ENCODE results near the gene RAB3C. TPM values are rescaled to one million over a fixed set of nuclear protein-coding genes. Genes with fewer than 3 reads are reported as not detected.

RAB3C gene
- not detected in 5 replicates for total RNA-seq (2022; extraction: Qiagen RNA extraction)

GRCh38 chr5:58582803-58583491 is at the start of gene RAB3C:
TSS of gene RAB3C (plus strand) at chr5:58583075. CDS start at chr5:58583209, 134 bp downstream.

Other genes starting within 250 kb of the RAB3C start
- gene PLK2, start 123.0 kb upstream of the RAB3C start, total RNA-seq (2022; extraction: Qiagen RNA extraction): 42.5 to 50.1 TPM (median 44.2 TPM) in 5 replicates
- not detected in 5 replicates for gene GAPT, start 91.6 kb upstream of the RAB3C start, total RNA-seq (2022; extraction: Qiagen RNA extraction)

Measured in A549 treated with Mapracorat at 1 μM for 4 hours (cell line).